Measurements from ENCODE around the gene ATP5F1E.

DNA sequence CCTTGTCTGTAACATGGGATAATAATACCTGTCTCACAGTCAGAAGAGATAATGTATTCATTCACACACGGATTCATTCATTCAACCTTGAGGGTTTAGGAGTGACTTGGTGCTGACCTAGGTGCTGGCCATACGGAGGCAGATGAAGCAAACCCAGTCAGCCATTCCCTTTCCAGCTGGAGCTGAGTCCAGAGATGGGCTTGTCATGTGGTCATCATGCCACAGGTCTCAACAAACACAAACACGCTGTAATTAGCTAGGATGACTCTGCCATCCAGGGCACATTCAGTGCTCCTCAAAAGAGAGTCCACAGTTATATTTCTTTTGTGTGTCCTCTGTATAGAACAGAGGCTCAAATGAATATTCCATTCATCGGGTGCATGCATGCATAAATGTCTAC, 29.9 kb upstream of the ATP5F1E start:
- TF ChIP-seq, protein P1, sequence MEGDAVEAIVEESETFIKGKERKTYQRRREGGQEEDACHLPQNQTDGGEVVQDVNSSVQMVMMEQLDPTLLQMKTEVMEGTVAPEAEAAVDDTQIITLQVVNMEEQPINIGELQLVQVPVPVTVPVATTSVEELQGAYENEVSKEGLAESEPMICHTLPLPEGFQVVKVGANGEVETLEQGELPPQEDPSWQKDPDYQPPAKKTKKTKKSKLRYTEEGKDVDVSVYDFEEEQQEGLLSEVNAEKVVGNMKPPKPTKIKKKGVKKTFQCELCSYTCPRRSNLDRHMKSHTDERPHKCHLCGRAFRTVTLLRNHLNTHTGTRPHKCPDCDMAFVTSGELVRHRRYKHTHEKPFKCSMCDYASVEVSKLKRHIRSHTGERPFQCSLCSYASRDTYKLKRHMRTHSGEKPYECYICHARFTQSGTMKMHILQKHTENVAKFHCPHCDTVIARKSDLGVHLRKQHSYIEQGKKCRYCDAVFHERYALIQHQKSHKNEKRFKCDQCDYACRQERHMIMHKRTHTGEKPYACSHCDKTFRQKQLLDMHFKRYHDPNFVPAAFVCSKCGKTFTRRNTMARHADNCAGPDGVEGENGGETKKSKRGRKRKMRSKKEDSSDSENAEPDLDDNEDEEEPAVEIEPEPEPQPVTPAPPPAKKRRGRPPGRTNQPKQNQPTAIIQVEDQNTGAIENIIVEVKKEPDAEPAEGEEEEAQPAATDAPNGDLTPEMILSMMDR (conservative IDR thresholded peaks at IDR 0.05): no peak
- TF ChIP-seq EZH2 (IDR thresholded peaks at IDR 0.05; ENCODE audit: low read depth): no peak

All from PC-9 (cell line).